ENCODE data around the gene USP14.

Gene USP14

GRCh38 chr18:227902-228301, 69.5 kb downstream of the USP14 start:
- Histone ChIP-seq H2AFZ (ENCODE audit: low read length, unreplicated experiment) (no peak overlapping the region), H3K4me1 (ENCODE audit: control insufficient read depth, insufficient read depth, low read length, unreplicated experiment) (no peaks in the 10 kb centered on the region), H3K4me3 (ENCODE audit: low read depth, low read length) (no peak overlapping the region), H3K79me2 (ENCODE audit: control insufficient read depth, insufficient read depth, low read length, unreplicated experiment) (no peaks in the 10 kb centered on the region), H3K27ac (ENCODE audit: low read depth, low read length) (no peak overlapping the region), H3K36me3 (ENCODE audit: insufficient read depth, low read length) (peaks cover 12% of the 10 kb centered on the region; the same call in 1 of the 2 replicates), H3K27me3 (ENCODE audit: insufficient read depth, low read length) (no peaks in the 10 kb centered on the region)

DNA sequence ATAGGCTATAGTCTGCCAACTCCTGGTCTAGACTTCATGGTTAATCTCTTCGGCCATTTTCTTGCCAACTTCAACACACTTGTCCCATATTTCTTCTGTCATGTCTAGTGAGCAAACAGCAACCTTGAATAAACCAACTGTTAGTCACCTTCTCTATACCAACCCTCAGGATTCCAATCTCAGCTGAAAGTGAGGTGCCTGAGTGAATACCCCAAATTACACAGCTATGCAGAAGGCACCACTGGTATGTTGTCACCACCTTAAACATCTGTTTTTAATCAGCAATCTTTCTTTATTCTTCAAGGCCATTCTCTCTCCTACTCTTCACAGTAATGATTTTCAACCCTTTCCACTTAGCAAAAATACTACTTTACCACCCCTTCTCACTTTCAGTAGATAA, 70.2 kb downstream of the USP14 start:
- H2AFZ ChIP-seq (ENCODE audit: low read length, unreplicated experiment): no peak overlapping the region
- no peaks in the 10 kb centered on the region for H3K27me3 ChIP-seq (ENCODE audit: insufficient read depth, low read length)
- H3K79me2 ChIP-seq (ENCODE audit: control insufficient read depth, insufficient read depth, low read length, unreplicated experiment): no peaks in the 10 kb centered on the region
- no peak overlapping the region for H3K27ac ChIP-seq (ENCODE audit: low read depth, low read length)
- no peaks in the 10 kb centered on the region for H3K4me1 ChIP-seq (ENCODE audit: control insufficient read depth, insufficient read depth, low read length, unreplicated experiment)
- H3K36me3 ChIP-seq (ENCODE audit: insufficient read depth, low read length): peaks cover 7% of the 10 kb centered on the region; the same call in 1 of the 2 replicates
- H3K4me3 ChIP-seq (ENCODE audit: low read depth, low read length): no peak overlapping the region

GRCh38 chr18:231563-231962, 73.2 kb downstream of the USP14 start:
- Histone ChIP-seq H3K4me3 (ENCODE audit: low read depth, low read length) (no peak overlapping the region), H3K79me2 (ENCODE audit: control insufficient read depth, insufficient read depth, low read length, unreplicated experiment) (no peaks in the 10 kb centered on the region), H3K36me3 (ENCODE audit: insufficient read depth, low read length) (no peaks in the 10 kb centered on the region; the same call in 1 of the 2 replicates), H2AFZ (ENCODE audit: low read length, unreplicated experiment) (no peak overlapping the region), H3K27ac (ENCODE audit: low read depth, low read length) (no peak overlapping the region), H3K4me1 (ENCODE audit: control insufficient read depth, insufficient read depth, low read length, unreplicated experiment) (no peaks in the 10 kb centered on the region), H3K27me3 (ENCODE audit: insufficient read depth, low read length) (no peaks in the 10 kb centered on the region)

DNA sequence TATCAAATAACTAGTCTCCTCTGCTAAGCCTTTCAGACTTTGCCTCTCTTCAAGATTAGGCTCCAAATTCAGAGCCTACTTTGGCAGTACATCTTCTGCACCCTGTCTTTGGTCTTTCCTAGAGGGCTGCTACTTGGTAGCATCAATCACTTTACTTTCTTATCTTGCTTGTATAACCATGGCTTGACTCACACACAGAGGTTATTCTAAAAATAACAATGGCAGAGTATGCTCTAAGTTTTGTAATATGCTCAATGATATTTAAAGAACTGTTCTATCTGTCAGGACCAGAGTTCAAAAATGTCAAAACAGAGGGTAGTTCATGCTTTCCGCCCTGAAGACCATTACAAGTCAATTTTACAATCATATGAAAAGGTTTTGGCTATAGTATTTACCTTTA, 81.8 kb downstream of the USP14 start:
- Histone ChIP-seq H3K4me1 (ENCODE audit: control insufficient read depth, insufficient read depth, low read length, unreplicated experiment) (no peaks in the 10 kb centered on the region), H3K79me2 (ENCODE audit: control insufficient read depth, insufficient read depth, low read length, unreplicated experiment) (no peaks in the 10 kb centered on the region), H2AFZ (ENCODE audit: low read length, unreplicated experiment) (no peak overlapping the region), H3K27ac (ENCODE audit: low read depth, low read length) (no peak overlapping the region), H3K27me3 (ENCODE audit: insufficient read depth, low read length) (no peaks in the 10 kb centered on the region), H3K4me3 (ENCODE audit: low read depth, low read length) (no peak overlapping the region), H3K36me3 (ENCODE audit: insufficient read depth, low read length) (peaks cover 12% of the 10 kb centered on the region)

DNA sequence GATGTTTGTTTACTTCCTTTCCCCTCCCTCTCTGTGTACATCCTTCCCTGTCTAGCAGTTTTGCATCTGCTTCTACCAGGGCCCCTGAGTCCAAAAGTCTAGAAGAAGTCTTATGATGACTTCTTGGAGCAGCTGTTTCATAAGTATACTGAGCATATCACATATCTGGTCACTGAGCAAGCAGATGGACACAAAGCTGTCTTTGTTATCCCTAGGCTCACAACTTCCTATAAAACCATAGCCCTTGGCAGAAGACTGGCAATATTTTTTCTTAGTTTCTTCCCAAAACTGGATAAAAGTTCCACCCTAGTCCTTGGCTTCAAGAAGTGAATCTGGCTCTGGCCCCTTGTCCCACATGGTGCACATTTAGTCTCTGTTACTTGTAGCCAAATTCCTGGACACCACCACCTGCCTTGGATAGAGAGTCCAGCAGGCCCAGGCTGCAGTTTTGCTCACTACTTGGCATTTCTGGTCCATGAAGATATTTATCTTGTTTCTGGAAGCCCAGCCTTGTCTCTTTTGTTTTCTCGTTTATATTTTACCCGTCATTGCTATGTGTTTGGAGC, 87.0 kb downstream of the USP14 start:
- Histone ChIP-seq H2AFZ (ENCODE audit: low read length, unreplicated experiment) (no peak overlapping the region), H3K4me1 (ENCODE audit: control insufficient read depth, insufficient read depth, low read length, unreplicated experiment) (no peaks in the 10 kb centered on the region), H3K79me2 (ENCODE audit: control insufficient read depth, insufficient read depth, low read length, unreplicated experiment) (no peaks in the 10 kb centered on the region), H3K4me3 (ENCODE audit: low read depth, low read length) (no peak overlapping the region), H3K36me3 (ENCODE audit: insufficient read depth, low read length) (peaks cover 40% of the 10 kb centered on the region), H3K27me3 (ENCODE audit: insufficient read depth, low read length) (no peaks in the 10 kb centered on the region), H3K27ac (ENCODE audit: low read depth, low read length) (no peak overlapping the region)

- peaks cover 54% of the 10 kb centered on the region for H3K36me3 ChIP-seq (ENCODE audit: insufficient read depth, low read length)
These were observed 89.7 kb downstream of the USP14 start for GRCh38 chr18:248053-248452.

GRCh38 chr18:250685-251084, 92.3 kb downstream of the USP14 start:
- Histone ChIP-seq H3K4me3 (ENCODE audit: low read depth, low read length) (no peak overlapping the region), H3K79me2 (ENCODE audit: control insufficient read depth, insufficient read depth, low read length, unreplicated experiment) (no peaks in the 10 kb centered on the region), H3K36me3 (ENCODE audit: insufficient read depth, low read length) (peaks cover 39% of the 10 kb centered on the region), H3K27ac (ENCODE audit: low read depth, low read length) (no peak overlapping the region), H3K4me1 (ENCODE audit: control insufficient read depth, insufficient read depth, low read length, unreplicated experiment) (peaks cover 4% of the 10 kb centered on the region), H3K27me3 (ENCODE audit: insufficient read depth, low read length) (no peaks in the 10 kb centered on the region), H2AFZ (ENCODE audit: low read length, unreplicated experiment) (no peak overlapping the region)

More at GRCh38 chr18:248053-248452, 89.7 kb downstream of the USP14 start:
- Histone ChIP-seq H3K27ac (ENCODE audit: low read depth, low read length) (no peak overlapping the region), H2AFZ (ENCODE audit: low read length, unreplicated experiment) (no peak overlapping the region), H3K4me3 (ENCODE audit: low read depth, low read length) (no peak overlapping the region), H3K27me3 (ENCODE audit: insufficient read depth, low read length) (no peaks in the 10 kb centered on the region), H3K79me2 (ENCODE audit: control insufficient read depth, insufficient read depth, low read length, unreplicated experiment) (no peaks in the 10 kb centered on the region), H3K4me1 (ENCODE audit: control insufficient read depth, insufficient read depth, low read length, unreplicated experiment) (peaks cover 4% of the 10 kb centered on the region)

DNA sequence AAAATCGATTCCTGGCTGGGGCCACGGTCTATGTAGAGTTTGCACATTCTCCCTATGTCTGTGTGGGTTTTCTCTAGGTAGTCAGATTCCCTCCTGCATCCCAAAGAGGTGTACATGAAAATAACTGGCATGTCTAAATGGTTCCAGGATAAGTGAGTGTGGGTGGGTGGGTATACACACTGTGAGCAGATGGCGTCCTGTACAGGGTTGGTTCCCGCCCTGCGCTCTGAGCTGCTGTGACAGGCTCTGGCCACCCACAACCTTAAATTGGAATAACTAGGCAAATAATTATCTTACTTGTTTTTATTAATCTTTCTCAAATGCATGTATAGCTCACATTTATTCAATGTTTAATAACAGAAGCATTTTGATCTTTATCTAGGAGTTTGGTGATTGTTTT, 93.2 kb downstream of the USP14 start:
- peaks cover 4% of the 10 kb centered on the region for H3K4me1 ChIP-seq (ENCODE audit: control insufficient read depth, insufficient read depth, low read length, unreplicated experiment)
- H3K4me3 ChIP-seq (ENCODE audit: low read depth, low read length): no peak overlapping the region
- H3K36me3 ChIP-seq (ENCODE audit: insufficient read depth, low read length): peaks cover 39% of the 10 kb centered on the region

GRCh38 chr18:253121-253520, 94.8 kb downstream of the USP14 start:
- Histone ChIP-seq H3K36me3 (ENCODE audit: insufficient read depth, low read length) (peaks cover 42% of the 10 kb centered on the region), H3K27ac (ENCODE audit: low read depth, low read length) (no peak overlapping the region), H3K4me1 (ENCODE audit: control insufficient read depth, insufficient read depth, low read length, unreplicated experiment) (peaks cover 4% of the 10 kb centered on the region), H3K27me3 (ENCODE audit: insufficient read depth, low read length) (no peaks in the 10 kb centered on the region), H3K79me2 (ENCODE audit: control insufficient read depth, insufficient read depth, low read length, unreplicated experiment) (no peaks in the 10 kb centered on the region), H3K4me3 (ENCODE audit: low read depth, low read length) (no peak overlapping the region), H2AFZ (ENCODE audit: low read length, unreplicated experiment) (no peak overlapping the region)

More for the DNA sequence above, 93.2 kb downstream of the USP14 start:
- H3K27me3 ChIP-seq (ENCODE audit: insufficient read depth, low read length): no peaks in the 10 kb centered on the region
- no peak overlapping the region for H2AFZ ChIP-seq (ENCODE audit: low read length, unreplicated experiment)
- no peaks in the 10 kb centered on the region for H3K79me2 ChIP-seq (ENCODE audit: control insufficient read depth, insufficient read depth, low read length, unreplicated experiment)
- H3K27ac ChIP-seq (ENCODE audit: low read depth, low read length): no peak overlapping the region

- Histone ChIP-seq H3K27ac (ENCODE audit: low read depth, low read length) (no peak overlapping the region), H3K27me3 (ENCODE audit: insufficient read depth, low read length) (no peaks in the 10 kb centered on the region), H3K79me2 (ENCODE audit: control insufficient read depth, insufficient read depth, low read length, unreplicated experiment) (no peaks in the 10 kb centered on the region), H2AFZ (ENCODE audit: low read length, unreplicated experiment) (no peak overlapping the region), H3K4me3 (ENCODE audit: low read depth, low read length) (no peak overlapping the region), H3K4me1 (ENCODE audit: control insufficient read depth, insufficient read depth, low read length, unreplicated experiment) (peaks cover 4% of the 10 kb centered on the region), H3K36me3 (ENCODE audit: insufficient read depth, low read length) (peaks cover 45% of the 10 kb centered on the region)
These were observed 96.8 kb downstream of the USP14 start for GRCh38 chr18:255171-255570.

GRCh38 chr18:260547-260946, 102.2 kb downstream of the USP14 start:
- no peak overlapping the region for H3K27ac ChIP-seq (ENCODE audit: low read depth, low read length)
- no peak overlapping the region for H2AFZ ChIP-seq (ENCODE audit: low read length, unreplicated experiment)
- H3K79me2 ChIP-seq (ENCODE audit: control insufficient read depth, insufficient read depth, low read length, unreplicated experiment): peaks cover 4% of the 10 kb centered on the region
- no peaks in the 10 kb centered on the region for H3K27me3 ChIP-seq (ENCODE audit: insufficient read depth, low read length)
- H3K36me3 ChIP-seq (ENCODE audit: insufficient read depth, low read length): peaks cover 47% of the 10 kb centered on the region
- peaks cover 6% of the 10 kb centered on the region for H3K4me1 ChIP-seq (ENCODE audit: control insufficient read depth, insufficient read depth, low read length, unreplicated experiment)
- H3K4me3 ChIP-seq (ENCODE audit: low read depth, low read length): no peak overlapping the region

Data from ACC112 (cell line).